ENCODE results near the gene ATP5MC2.

Gene ATP5MC2
- long read RNA-seq, transcript ATP5MC2-202 (5 exons, 878 nt) = major isoform, 141 of 181 reads
- long read RNA-seq, transcript ATP5MC2-203 (4 exons, 1,976 nt) = minor isoform, 23 of 181 reads
- long read RNA-seq, partial matches to known transcripts = 1 of 181 reads
- long read RNA-seq, other reads (novel, unspliced or antisense) = 13 of 181 reads

DNA sequence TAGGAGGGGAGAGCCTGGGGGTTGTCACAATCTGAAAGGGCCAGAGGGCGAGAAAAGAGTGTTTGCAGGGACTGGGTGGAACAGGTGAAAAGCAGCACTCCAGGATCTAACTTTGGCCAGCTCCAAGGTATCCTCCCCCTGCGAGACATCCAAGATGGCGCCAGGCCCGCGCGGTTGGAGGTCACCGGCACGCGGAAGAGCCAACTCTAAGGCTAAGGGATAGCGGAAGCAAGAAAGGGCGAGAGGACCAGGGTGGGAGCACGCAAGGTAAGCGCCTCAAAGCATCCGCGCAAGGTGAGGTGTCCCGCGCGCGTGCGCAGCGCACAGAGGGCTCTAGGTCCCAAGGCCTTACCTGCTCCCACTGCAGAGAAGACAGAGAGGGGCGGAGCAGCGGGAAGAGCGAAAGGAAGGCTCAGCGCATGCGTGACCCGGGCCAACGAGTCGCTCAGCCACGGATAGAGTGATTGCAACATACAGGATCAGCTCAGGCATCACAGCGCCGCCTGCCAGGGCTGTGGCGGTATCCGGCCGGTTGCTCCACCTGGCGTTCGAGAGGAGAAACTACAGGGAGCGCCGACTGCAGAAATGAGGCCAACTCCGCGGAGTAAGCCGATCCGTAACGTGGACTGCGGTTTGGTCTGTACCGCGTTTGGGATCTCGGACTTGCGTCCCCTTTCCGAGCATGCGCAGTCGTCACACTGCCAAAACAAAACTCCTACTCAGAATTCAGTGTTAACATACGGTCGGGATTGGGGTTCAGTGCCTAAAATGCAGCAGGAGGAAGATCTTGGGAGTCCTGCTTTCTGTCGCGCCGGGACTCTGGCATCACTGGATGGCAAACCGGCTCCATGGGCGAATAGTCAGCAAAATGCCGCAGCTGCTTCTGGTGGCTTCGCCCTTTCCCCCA lies at the start of gene ATP5MC2:
ATP5MC2 (minus strand) TSS at position 383 of the 907 bp plus-strand sequence. CDS start 3,469 bp downstream, outside the sequence.
- Histone ChIP-seq H3K27ac (replicated peaks) (peak within 1 kb of the TSS; percentile 92), H3K27me3 (ENCODE audit: insufficient read depth, poor library complexity, severe bottlenecking) (peaks cover 25% of the 10 kb centered on the region), H3K4me3 (replicated peaks; ENCODE audit: insufficient read depth, low read length) (peak within 1 kb of the TSS; percentile 61)
- DNase-seq (ENCODE audit: low read depth in 1 of 2, low spot score in 1 of 2) = peak; percentile 99 to 100
- TF ChIP-seq, protein P1, sequence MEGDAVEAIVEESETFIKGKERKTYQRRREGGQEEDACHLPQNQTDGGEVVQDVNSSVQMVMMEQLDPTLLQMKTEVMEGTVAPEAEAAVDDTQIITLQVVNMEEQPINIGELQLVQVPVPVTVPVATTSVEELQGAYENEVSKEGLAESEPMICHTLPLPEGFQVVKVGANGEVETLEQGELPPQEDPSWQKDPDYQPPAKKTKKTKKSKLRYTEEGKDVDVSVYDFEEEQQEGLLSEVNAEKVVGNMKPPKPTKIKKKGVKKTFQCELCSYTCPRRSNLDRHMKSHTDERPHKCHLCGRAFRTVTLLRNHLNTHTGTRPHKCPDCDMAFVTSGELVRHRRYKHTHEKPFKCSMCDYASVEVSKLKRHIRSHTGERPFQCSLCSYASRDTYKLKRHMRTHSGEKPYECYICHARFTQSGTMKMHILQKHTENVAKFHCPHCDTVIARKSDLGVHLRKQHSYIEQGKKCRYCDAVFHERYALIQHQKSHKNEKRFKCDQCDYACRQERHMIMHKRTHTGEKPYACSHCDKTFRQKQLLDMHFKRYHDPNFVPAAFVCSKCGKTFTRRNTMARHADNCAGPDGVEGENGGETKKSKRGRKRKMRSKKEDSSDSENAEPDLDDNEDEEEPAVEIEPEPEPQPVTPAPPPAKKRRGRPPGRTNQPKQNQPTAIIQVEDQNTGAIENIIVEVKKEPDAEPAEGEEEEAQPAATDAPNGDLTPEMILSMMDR (IDR thresholded peaks at IDR 0.05; ENCODE audit: insufficient read depth, low read length) = peak; percentile 98
- TF ChIP-seq SPI1 (IDR thresholded peaks at IDR 0.05; ENCODE audit: borderline replicate concordance, low read depth) (no peak; the same call in 1 of the 2 replicates), POLR2AphosphoS5 (IDR thresholded peaks at IDR 0.05; ENCODE audit: low read depth) (peak; percentile 96), GABPA (IDR thresholded peaks at IDR 0.05; ENCODE audit: low read depth) (no peak)
- TF ChIP-seq, protein P2, sequence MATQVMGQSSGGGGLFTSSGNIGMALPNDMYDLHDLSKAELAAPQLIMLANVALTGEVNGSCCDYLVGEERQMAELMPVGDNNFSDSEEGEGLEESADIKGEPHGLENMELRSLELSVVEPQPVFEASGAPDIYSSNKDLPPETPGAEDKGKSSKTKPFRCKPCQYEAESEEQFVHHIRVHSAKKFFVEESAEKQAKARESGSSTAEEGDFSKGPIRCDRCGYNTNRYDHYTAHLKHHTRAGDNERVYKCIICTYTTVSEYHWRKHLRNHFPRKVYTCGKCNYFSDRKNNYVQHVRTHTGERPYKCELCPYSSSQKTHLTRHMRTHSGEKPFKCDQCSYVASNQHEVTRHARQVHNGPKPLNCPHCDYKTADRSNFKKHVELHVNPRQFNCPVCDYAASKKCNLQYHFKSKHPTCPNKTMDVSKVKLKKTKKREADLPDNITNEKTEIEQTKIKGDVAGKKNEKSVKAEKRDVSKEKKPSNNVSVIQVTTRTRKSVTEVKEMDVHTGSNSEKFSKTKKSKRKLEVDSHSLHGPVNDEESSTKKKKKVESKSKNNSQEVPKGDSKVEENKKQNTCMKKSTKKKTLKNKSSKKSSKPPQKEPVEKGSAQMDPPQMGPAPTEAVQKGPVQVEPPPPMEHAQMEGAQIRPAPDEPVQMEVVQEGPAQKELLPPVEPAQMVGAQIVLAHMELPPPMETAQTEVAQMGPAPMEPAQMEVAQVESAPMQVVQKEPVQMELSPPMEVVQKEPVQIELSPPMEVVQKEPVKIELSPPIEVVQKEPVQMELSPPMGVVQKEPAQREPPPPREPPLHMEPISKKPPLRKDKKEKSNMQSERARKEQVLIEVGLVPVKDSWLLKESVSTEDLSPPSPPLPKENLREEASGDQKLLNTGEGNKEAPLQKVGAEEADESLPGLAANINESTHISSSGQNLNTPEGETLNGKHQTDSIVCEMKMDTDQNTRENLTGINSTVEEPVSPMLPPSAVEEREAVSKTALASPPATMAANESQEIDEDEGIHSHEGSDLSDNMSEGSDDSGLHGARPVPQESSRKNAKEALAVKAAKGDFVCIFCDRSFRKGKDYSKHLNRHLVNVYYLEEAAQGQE (IDR thresholded peaks at IDR 0.05; ENCODE audit: insufficient replicate concordance, low read depth) = peak; percentile 78

DNA sequence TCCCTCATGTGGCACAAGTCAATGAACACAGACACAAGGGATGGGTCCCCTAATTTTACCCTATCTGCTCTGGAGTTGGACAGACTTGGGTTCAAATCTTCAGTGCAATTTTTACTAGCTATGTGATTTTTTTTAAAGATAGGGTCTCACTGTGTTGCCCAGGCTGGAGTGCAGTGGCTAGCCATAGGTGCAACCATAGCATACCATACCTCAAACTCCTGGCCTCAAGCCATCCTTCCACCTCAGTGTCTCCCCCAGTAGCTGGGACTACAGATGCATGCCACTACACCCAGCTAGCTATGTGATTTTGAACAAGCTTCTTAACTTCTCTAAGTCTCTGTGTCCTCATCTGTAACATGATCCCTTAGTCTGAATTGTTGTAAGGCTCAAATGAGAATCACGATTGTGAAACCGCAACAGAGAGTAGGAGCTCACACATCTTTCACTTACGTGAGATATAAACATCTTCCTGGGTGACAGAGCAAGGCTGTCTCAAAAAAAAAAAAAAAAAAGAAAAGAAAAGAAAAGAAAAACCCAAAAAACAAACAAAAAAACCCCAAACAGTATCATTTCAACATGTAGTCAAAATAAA lies 46.7 kb upstream of the ATP5MC2 start:
- H3K4me3 ChIP-seq (replicated peaks; ENCODE audit: insufficient read depth, low read length) = no peak overlapping the region
- no peak overlapping the region for H3K27ac ChIP-seq (replicated peaks)
- TF ChIP-seq, protein P1 (IDR thresholded peaks at IDR 0.05; ENCODE audit: insufficient read depth, low read length) = no peak
- TF ChIP-seq POLR2AphosphoS5 (IDR thresholded peaks at IDR 0.05; ENCODE audit: low read depth) (no peak), SPI1 (IDR thresholded peaks at IDR 0.05; ENCODE audit: borderline replicate concordance, low read depth) (no peak), GABPA (IDR thresholded peaks at IDR 0.05; ENCODE audit: low read depth) (no peak)
- TF ChIP-seq, protein P2 (IDR thresholded peaks at IDR 0.05; ENCODE audit: insufficient replicate concordance, low read depth) = no peak
- DNase-seq (ENCODE audit: low read depth in 1 of 2, low spot score in 1 of 2) = no peak
- H3K27me3 ChIP-seq (ENCODE audit: insufficient read depth, poor library complexity, severe bottlenecking) = no peaks in the 10 kb centered on the region

DNA sequence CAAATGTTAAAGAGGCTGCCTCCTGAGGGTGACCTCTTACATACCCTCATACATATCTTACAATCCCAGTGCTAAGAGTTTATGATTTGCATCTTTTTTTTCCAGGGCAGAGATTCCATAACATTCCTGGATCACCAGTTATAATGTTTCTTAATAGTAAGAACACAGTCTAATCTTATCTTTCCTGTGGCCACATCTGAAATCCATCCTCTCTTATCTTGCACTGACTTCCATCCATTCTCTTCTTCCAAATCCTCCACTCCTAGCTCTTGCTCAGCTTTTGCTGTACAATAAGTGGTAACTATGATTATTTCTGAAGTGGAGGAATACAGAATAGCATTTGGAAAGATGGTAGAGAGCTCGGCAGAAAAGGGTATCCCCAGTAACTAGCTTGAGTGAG lies 45.1 kb upstream of the ATP5MC2 start:
- DNase-seq (ENCODE audit: low read depth in 1 of 2, low spot score in 1 of 2) = no peak
- Histone ChIP-seq H3K27me3 (ENCODE audit: insufficient read depth, poor library complexity, severe bottlenecking) (no peaks in the 10 kb centered on the region), H3K27ac (replicated peaks) (no peak overlapping the region), H3K4me3 (replicated peaks; ENCODE audit: insufficient read depth, low read length) (no peak overlapping the region)
- TF ChIP-seq, protein P2 (IDR thresholded peaks at IDR 0.05; ENCODE audit: insufficient replicate concordance, low read depth) = no peak
